GM12891 (cell line): ENCODE measurements around the gene GABRR2.

Source experiments
- POLR2A ChIP-seq: IDR thresholded peaks from 2 replicates; pipeline ENCODE4 v1.6.1; 2011; ENCODE audit warnings: low read depth, low read length, control low read depth
- POLR2AphosphoS5 ChIP-seq: IDR thresholded peaks from 2 replicates; pipeline ENCODE4 v1.6.1; 2011; ENCODE audit warnings: low read depth, low read length, control low read depth
- SPI1 ChIP-seq: IDR thresholded peaks from 2 replicates; pipeline ENCODE4 v1.6.1; 2011; ENCODE audit warnings: low read depth, low read length, control low read depth
- TAF1 ChIP-seq: IDR thresholded peaks from 2 replicates; pipeline ENCODE4 v1.6.1; 2011; ENCODE audit warnings: low read depth, low read length, control low read depth

DNA sequence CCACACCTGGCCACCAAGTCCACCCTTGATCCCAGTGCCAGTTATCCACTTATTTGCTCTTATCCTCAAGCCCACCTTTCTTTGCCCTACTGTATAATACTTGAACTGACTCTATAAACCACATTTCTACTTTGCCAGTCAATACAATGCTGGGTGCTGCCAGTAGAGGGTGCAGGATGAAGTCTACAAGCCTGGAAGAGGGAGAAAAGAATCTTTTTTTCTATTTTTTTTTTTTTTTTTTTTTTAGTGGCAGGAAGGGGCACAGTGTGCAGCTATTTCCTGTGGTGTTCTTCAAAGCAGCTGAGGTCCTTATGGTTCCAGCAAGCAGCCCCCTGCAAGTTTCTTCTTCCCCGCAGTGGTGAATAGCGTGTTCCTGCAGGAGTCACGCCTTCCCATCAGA is 75.8 kb downstream of the GABRR2 start:
- TF ChIP-seq POLR2A (no peak), POLR2AphosphoS5 (no peak), SPI1 (no peak), TAF1 (no peak)
